ENCODE data around the gene PAK4. TPM values are rescaled to one million over a fixed set of nuclear protein-coding genes. Genes with fewer than 3 reads are reported as not detected.

The PAK4 gene
- total RNA-seq, 1 experiment from 2014 or later = 63.1 TPM

DNA sequence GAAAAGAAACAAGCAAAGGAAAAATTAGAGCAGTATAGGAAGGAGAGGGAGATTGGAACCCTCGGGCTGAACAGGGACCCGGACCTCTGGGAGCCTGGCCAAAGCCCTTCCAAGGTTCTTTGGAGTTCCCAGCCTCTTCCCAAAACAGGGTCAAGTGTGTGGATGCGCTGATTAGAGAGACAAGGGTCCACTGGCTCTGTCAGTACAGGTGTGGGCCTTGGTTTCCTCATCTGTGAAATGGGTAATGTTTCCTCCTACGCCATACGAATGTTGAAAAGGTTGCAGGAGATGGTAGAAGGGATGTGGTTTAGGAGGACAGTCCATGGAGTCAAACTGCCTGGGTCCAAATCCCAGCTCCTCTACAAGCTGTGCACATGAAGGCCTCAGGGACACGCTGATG lies 80.5 kb downstream of the PAK4 start:
- no peak overlapping the region for H4K5ac ChIP-seq (ENCODE audit: insufficient read length, low read depth, low read length)
- no peaks in the 10 kb centered on the region for H4K20me1 ChIP-seq (ENCODE audit: control insufficient read depth, insufficient read depth, insufficient read length)
- no peak overlapping the region for H2BK12ac ChIP-seq (ENCODE audit: insufficient read length, low read depth, low read length)
- WGBS (ENCODE audit: extremely low coverage, insufficient read length, low lambda C conversion rate) = no CpG with 5 or more reads among the region's 6 CpGs
- Mint-ChIP-seq H3K4me1 (peaks cover 4 to 13% of the 10 kb centered on the region in 2 experiments), H3K36me3 (ENCODE audit: insufficient read depth in 1 of 3, low read depth in 3 of 3) (no peaks in the 10 kb centered on the region), H3K4me3 (no peak overlapping the region), H3K9me3 (no peaks in the 10 kb centered on the region; a peak in 1 of 5 replicates), H3K27me3 (ENCODE audit: low read depth) (peaks cover 21% of the 10 kb centered on the region), H3K27ac (no peak overlapping the region)
- no peak overlapping the region for H3K27ac ChIP-seq (ENCODE audit: insufficient read length, low read depth, low read length)
- TF ChIP-seq, protein P1, sequence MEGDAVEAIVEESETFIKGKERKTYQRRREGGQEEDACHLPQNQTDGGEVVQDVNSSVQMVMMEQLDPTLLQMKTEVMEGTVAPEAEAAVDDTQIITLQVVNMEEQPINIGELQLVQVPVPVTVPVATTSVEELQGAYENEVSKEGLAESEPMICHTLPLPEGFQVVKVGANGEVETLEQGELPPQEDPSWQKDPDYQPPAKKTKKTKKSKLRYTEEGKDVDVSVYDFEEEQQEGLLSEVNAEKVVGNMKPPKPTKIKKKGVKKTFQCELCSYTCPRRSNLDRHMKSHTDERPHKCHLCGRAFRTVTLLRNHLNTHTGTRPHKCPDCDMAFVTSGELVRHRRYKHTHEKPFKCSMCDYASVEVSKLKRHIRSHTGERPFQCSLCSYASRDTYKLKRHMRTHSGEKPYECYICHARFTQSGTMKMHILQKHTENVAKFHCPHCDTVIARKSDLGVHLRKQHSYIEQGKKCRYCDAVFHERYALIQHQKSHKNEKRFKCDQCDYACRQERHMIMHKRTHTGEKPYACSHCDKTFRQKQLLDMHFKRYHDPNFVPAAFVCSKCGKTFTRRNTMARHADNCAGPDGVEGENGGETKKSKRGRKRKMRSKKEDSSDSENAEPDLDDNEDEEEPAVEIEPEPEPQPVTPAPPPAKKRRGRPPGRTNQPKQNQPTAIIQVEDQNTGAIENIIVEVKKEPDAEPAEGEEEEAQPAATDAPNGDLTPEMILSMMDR (conservative IDR thresholded peaks at IDR 0.05) = no peak
- no peak overlapping the region for H3K9ac ChIP-seq (ENCODE audit: extremely low read depth, insufficient read length, low read length)
- H2BK5ac ChIP-seq (ENCODE audit: insufficient read length, low read length) = no peak overlapping the region
- H3K14ac ChIP-seq (ENCODE audit: insufficient read depth, low read length) = no peak overlapping the region
- no peaks in the 10 kb centered on the region for H3K79me1 ChIP-seq (ENCODE audit: insufficient read depth, low read depth, low read length, poor library complexity, severe bottlenecking)
- no peak overlapping the region for H3T11ph ChIP-seq (ENCODE audit: low read length)
- H3K4ac ChIP-seq (ENCODE audit: low read depth, low read length) = no peak overlapping the region
- no peak overlapping the region for H2AFZ ChIP-seq (ENCODE audit: low read length)
- no peaks in the 10 kb centered on the region for H3K27me3 ChIP-seq (ENCODE audit: insufficient read depth, low read length)
- H2BK120ac ChIP-seq (ENCODE audit: low read depth, low read length, poor library complexity, severe bottlenecking) = no peak overlapping the region
- DNase-seq = no peak
- H3K79me2 ChIP-seq (ENCODE audit: insufficient read depth, low read length) = no peaks in the 10 kb centered on the region
- no peaks in the 10 kb centered on the region for H3K4me1 ChIP-seq (ENCODE audit: insufficient read depth, low read length)
- no peak overlapping the region for H3K18ac ChIP-seq (ENCODE audit: insufficient read length, low read depth, low read length)
- H3K56ac ChIP-seq (ENCODE audit: insufficient read length, low read depth, low read length) = no peak overlapping the region
- no peak overlapping the region for H2BK15ac ChIP-seq (ENCODE audit: low read depth, low read length)
- H4K91ac ChIP-seq (ENCODE audit: insufficient read length, low read depth, low read length) = no peak overlapping the region
- no peak overlapping the region for H2BK20ac ChIP-seq (ENCODE audit: low read depth, low read length, poor library complexity, severe bottlenecking)
- no peak overlapping the region for H3K23ac ChIP-seq (ENCODE audit: insufficient read length, low read depth, low read length)
- no peaks in the 10 kb centered on the region for H3K23me2 ChIP-seq (ENCODE audit: insufficient read length, low read depth, low read length, poor library complexity, severe bottlenecking)
- H2AK5ac ChIP-seq (ENCODE audit: insufficient read length, low read length) = no peak overlapping the region
- no peaks in the 10 kb centered on the region for H3K9me3 ChIP-seq (ENCODE audit: control insufficient read depth, low read depth, low read length)
- H3K4me2 ChIP-seq (ENCODE audit: insufficient read depth, insufficient read length, low read length) = no peak overlapping the region
- no peak overlapping the region for H4K8ac ChIP-seq (replicated peaks; ENCODE audit: insufficient read length, low read depth, low read length)

Data from H9 (cell line).